GM18951 (cell line): ENCODE results near the gene TPGS1.
A peak's percentile ranks its signal among the peaks of the same experiment; 100 is the strongest.

Source experiments
- POLR2A ChIP-seq: IDR thresholded peaks from 4 replicates; pipeline ENCODE4 v1.6.1; 2011; ENCODE audit warnings: mild to moderate bottlenecking; ENCODE audit not compliant: insufficient read length, insufficient read depth; ENCODE audit errors: extremely low read depth
- in situ Hi-C: fragments of 300-500 bp; cut with MboI; formaldehyde crosslinking; loops from one replicate; pipeline ENCODE4 v1.12.0; 2022; ENCODE audit warnings: low sequenced_read_pairs, mixed read lengths, inconsistent platforms; ENCODE audit not compliant: unreplicated experiment

The TPGS1 gene

DNA sequence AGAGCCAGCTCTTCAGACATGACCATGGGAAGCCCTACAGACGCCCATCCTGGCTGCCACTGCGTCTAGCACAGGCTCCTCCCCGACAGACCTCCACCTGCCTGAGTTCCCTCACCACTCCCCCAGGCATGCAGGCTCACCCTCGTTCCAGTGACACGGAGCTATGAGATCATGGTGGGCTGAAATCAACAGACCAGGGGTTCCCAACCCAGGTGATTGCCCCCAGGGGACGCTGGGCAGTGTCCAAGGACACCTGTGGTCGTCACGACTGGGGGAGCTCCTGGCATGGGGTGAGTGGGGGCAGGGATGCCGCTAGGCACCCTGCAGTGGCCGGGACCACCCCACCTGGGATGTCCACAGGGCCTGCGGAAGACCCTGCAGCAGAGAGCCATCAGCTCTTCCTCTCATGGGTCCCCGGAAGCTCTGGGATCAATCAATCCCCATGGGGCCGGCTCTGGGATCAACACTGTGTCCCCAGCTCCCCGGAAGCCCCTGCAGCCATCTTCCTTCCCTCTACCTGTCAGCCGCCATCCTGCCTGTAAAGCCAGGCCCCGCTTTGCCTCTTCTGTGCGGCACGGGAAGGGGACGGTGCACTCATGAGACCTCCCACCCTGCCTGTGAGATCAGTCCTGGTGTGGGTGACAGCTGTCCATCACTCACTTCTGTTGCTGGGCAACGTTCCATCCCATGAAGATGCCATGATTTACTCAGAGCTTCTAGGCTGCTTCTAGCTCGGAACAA lies 23.8 kb upstream of the TPGS1 start:
- no peak for TF ChIP-seq POLR2A
- in situ Hi-C loops: no loop called here

DNA sequence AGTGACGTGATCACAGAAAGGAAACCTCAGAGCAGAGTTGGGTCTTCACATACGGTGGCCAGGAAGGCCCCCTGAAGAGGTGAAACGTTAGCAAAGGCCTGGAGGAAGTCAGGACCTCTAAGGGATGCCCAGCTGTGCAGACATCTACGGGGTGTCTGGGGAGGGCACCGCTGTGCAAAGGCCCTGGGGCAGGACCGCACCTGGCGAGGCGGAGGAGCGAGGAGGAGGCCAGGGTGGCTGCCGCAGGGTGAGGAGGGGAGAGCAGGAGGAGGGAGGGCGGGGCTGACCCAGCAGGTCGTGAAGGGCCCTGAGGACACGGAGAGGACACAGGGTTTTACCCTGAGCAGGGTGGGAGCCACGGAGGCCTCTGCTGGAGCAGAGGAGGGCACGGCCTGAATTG lies 22.8 kb upstream of the TPGS1 start:
- no peak for TF ChIP-seq POLR2A
- in situ Hi-C loops: no loop called here

DNA sequence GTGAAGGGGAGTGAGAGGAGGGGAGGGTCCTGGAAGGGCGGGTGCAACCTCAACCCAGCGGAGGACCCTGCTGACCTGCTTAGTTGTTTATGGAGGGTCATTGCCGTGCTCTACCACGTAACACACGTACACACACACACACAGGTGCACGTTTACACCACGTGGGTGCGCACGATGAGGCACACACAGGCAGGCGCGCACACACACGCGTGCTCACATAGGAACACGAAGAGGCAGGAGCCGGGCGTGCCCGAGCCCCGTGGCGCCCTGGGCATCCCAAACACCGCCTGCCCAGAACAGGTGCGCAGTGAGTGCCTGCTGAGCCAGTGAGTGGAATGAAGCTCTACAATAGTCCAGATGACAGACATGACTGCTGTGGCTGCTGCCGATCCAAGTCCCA lies 22.2 kb upstream of the TPGS1 start:
- no peak for TF ChIP-seq POLR2A
- in situ Hi-C loops: no loop called here

DNA sequence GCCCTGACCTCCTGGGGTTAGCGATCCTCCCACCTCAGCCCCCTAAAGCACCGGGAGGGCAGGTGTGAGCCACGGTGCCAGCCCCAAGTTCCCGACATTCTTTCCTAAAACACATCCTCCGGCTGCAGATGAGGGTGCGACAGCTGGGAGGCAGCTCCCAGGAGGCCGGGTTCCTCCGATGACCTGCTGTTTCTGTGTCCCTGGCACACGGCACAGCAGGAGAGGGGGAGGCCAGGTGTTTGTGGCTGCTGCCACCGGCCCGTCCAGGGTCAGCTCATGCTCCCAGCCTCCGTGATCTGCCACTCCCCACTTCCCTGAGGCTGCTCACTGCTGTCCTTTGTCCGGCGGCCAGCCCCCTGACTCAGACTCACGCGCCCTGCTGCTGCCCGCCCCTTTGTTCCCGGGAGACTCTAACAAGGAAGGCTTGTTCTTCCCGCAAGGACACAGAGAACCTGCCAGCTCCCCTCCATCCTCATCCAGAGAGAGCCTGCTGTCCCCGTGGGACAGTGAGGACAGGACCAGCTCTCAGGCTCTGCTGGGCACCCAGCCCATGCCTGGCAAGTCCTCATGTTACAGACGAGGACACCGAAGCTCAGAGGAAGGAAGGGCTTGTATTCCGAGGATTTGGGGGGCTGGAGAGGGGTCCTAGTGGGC lies 21.6 kb upstream of the TPGS1 start:
- no peak for TF ChIP-seq POLR2A
- in situ Hi-C loops: no loop called here

DNA sequence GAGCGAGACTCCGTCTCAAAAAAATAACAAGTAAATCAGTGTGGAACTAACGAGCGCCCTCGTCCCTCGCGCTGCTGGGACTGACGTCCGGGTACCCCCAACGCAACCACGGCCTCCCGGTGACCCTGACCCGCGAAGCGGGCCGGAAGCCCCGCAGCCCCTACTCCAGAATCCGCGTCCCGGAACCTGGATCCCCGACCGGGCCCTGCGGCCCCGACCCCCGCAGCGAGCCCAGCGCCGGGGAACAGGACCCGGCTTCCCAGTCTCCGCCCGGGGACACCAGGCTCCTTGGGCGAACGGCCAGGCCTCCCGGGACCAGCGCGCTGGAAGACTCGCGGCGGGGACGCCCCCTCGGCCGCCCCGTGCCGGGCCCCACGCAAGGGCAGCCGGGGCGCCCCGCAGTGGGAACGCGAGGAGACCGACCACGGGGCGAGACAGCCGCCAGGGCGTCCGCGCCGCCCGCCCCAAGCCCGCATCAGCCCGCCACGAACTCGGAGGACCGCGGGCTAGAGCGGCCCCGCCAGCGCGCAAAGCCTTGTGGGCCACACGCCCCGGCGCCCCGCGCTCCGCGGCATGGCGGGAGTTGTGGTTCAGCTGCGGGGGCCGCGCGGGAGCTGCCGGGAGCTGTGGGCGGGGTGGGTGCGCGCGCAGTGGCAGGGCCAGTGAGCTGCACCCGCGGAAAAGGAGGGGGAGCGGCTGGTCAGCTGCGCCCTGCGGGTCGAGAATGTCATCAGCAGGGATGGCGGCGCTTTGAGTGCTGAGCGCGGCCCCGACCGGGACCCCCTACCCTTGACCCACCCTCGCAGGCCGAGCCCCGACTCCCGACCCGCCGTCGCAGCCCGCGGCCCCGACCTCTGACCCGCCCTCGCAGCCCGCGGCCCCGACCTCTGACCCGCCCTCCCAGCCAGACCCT lies 18.5 kb upstream of the TPGS1 start:
- in situ Hi-C loops: no loop called here
- peak; percentile 91 for TF ChIP-seq POLR2A

DNA sequence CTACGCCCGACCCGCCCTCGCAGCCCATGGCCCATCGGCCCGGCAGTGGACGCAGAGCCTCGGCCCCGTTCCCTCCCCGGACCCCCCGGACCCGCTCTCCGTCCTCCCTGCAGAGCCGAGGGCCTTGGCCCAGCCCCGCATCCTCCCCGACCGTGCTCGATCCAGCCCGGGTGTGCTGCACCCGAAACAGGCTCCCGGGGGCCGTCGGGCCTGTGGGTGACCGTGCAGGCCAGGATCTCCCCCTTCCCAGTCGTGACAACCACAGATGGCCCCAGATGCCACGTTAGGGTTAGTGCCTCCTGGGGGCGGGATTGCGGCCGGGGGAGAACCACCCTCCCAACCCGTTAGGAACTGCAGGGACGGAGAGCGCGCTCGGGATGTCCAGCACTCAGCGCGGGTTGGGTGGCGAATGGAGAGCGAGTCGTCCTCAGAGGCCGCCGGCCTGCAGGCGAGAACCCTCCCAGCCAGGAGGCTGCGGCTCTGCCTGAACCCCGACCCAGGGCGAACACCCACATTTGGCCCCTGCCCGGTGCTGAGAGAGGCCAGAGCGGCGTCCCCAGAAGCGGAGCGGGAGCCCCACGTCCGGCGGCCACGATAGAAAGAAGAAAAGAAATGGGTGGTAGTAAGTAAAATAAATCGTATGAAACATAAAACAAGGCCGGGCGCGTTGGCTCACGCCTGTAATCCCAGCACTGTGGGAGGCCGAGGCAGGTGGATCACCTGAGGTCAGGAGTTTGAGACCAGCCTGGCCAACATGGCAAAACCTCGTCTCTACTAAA lies 17.7 kb upstream of the TPGS1 start:
- in situ Hi-C loops: no loop called here
- TF ChIP-seq POLR2A: no peak

DNA sequence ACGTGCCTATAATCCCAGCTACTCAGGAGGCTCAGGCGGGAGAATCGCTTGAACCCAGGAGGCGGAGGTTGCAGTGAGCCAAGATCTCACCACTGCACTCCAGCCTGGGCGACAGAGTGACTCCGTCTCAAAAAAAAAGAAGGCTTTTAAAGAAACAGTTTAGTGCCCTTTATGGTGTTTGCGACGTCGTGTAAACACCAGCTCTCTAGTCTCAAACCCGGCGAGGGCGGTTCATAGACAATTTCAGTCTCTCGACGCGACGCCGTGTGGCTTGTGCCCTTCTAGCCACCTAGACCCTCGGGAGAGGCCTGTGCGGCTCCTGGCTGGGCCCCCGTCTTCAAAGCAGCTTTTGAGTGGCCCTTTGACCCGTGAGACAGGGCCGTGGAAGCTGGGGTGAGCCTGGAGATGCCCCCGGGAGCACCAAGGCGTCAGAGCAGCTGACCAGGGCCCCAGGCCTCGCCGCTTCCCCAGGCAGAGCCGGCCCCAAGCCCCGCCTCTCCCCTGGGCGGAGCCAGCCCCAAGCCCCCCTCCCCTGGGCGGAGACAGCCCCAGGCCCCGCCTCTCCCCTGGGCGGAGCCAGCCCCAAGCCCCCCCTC lies 16.1 kb upstream of the TPGS1 start:
- in situ Hi-C loops: no loop called here
- no peak for TF ChIP-seq POLR2A

DNA sequence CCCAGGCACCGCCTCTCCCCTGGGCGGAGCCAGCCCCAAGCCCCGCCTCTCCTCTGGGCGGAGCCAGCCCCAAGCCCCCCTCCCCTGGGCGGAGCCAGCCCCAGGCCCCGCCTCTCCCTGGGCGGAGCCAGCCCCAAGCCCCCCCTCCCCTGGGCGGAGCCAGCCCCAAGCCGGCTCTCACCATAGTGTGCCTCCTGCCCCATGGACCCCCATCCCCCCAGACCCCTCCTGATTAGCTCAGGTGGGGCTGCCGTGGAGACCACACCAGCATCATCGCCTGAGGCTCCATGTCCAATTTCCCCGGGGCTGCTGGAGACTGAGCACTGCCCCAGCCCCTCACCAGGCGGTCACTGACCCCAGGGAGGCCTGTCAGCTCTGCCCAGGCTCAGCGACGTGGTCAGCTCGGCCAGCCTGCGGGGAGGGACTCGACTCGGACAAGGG lies 15.2 kb upstream of the TPGS1 start:
- TF ChIP-seq POLR2A: no peak
- in situ Hi-C loops: no loop called here

DNA sequence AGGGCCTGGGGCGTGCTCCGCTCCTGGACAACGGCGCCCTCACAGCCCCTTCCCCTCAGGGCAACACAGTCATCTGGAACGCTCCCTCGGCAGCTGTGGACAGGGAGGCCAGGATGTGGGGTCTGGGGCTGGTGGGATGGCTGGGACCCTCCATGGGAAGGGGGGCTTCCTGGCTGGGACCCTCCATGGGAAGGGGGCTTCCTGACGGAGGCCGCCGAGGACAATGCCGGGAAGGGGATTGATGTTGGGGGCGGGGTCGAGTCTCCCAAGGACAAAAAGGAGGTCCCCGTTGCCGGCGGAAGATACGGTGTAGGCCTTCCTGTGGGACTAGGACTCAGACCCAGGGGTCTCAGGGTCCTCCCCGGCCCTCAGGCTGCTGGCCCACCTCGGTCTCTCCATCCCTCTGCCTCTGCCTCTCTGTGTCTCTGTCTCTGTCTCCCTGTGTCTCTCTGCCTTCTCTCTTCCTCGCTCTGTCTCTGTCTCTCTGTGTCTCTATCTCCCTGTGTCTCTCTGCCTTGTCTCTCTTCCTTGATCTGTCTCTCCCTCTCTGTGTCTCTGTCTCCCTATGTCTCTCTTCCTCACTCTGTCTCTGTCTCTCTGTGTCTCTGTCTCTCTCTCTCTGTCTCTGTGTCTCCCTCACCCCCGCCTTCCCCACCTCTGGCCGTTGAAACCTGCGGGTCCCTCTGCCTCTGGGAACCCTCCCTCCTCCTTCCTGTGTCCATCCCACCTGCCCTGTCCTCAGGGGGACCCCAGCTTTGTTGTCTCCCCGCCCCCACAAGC lies 13.7 kb upstream of the TPGS1 start:
- no peak for TF ChIP-seq POLR2A
- in situ Hi-C loops: no loop called here

DNA sequence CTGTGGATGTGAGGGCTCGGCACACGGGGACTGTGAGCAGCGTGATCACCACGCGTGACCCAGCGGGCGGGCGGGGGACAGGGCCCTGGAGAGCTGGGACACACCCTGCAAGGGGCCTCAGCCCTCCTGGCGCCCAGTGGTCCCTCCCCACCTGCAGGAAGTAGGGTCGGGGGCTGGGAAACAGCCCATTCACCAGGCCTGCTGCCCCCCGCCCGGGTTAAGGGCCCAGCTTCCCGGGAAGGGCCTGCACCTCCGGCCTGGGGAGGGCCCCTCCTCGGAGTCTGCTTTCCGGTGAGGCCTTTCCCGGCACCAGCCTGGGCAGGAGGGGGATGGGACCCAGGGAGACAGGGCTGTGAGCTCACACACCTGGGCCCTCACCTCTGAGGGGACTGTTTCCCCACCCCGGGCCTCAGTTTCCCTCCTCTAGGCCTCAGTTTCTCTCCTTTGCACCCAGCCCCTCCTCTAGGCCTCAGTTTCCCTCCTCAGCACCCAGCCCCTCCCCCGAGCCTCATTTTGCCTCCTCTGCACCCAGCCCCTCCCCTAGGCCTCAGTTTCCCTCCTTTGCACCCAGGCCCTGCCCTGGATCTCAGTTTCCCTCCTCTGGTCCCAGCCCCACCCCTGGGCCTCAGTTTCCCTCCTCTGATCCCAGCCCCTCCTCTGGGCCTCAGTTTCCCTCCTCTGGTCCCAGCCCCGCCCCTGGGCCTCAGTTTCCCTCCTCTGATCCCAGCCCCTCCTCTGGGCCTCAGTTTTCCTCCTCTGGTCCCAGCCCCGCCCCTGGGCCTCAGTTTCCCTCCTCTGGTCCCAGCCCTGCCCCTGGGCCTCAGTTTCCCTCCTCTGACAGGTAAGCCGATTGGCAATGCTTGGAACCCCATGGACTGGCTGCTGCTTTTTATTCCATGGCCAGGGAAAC lies 12.9 kb upstream of the TPGS1 start:
- in situ Hi-C loops: no loop called here
- no peak for TF ChIP-seq POLR2A

DNA sequence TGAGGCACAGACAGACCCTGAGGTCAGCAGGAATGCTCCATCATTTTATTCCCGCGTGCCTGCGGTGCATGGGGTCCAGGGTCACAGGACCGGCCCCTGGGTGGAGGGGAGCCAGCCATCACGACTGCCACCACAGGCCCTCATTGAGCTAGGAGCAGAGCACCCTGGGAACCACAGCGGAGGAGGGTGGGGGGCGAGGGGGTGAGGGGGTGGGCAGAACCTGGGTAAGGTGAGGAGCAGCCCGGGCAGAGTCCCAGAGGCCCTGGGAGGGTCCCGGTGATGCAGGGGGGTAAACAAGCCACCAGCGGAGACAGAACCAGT lies 12.3 kb upstream of the TPGS1 start:
- TF ChIP-seq POLR2A: no peak
- in situ Hi-C loops: no loop called here
